ENCODE measurements around the gene NUBPL.
"Not testable (repeated sequence)": the region's sequence is repeated elsewhere in the genome, so short reads cannot be mapped to it uniquely, and the experiment has no call there.

The NUBPL gene

DNA sequence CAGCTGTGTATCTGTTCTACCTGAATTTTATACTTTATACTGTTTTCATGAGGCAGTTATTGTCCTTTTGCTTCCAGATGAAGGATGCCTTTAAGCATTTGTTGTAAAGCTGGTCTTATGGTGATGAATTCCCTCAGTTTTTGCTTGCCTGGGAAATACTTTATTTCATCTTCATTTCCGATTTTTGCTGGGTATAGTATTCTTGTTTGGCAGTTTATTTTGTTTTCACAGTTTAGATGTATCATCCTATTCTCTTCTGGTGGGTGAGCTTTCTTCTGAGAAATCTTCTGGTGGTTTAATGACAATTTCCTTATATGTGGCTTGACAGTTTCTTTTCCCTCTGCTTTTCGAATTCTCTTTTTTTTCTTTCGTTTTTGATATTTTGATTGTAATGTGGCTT lies 188.1 kb downstream of the NUBPL start:
- DNase-seq, result no peak

GRCh38 chr14:31751047-31751446 lies 189.8 kb downstream of the NUBPL start:
- not testable (repeated sequence) for DNase-seq

GRCh38 chr14:31752867-31753661 lies 191.9 kb downstream of the NUBPL start:
- no peak for DNase-seq

DNA sequence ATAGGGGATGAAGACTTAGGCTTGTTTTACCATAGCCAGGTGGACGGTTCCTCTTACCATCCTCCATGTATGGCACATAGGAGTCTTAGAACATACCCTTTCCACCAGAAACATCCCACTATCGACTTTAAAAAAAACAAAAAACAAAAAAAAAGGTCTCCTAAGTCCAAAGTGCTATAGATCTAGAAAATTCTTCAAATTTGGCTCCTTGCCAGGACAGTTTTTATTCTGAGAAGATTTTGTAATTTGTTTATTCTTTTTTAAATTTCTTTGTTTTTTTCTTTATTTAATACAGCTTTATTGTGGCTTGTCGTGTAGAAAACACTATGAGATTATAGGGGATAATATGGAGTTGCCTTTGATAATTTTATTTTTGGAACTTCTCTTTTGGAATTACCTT lies 197.7 kb downstream of the NUBPL start:
- no peak for DNase-seq

DNA sequence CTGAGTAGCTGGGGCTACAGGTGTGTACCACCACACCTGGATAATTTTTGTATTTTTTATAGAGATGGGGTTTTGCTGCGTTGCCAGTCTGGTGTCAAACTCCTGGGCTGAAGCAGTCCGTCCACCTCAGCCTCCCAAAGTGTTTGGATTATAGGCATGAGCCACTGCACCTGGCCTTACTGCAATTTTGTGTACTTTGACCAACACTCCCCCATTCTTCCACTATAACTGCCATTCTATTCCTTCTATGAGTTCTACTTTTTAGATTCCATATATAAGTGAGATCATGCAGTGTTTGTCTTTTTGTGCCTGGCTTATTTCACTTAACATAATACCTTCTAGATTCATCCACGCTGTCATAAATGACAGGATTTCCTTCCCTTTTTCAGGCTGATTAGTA lies 199.1 kb downstream of the NUBPL start:
- DNase-seq, result no peak

DNA sequence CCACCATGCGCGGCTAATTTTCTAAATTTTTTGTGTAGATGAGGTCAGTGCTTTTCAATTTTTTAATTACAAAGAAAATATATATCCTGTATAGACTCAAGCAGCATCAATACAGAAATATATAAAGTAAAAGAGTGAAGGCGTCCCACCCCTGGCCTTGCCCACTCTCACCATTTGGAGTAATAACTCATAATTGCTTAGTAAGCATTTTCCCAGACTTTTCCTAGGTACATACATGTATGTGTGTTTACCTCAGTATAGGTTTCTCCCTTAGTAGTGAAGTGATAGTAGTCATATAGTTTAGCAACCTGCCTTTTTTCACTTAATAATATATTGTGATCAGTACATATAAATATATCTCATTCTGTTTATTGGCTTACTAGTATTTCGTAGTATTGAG lies 200.1 kb downstream of the NUBPL start:
- no peak for DNase-seq

DNA sequence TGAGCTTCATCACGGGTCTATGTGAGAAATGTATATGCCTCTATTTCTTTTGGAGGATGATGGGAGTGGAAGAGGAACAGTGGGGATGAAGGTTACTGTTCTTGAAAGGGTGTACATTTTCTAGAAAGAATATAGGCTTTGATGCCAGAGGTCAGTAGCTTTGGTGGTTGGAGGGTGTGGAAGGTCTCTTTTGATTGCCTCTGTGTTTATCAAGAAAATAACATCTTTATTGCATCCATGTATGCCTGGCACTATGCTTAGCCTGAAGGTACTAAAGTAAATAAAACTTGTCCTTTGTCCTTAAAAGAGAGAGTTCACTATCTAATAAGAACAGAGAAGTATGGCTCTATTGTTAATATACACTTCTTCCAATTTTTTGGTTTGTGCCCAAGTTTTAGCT lies 201.8 kb downstream of the NUBPL start:
- DNase-seq, result no peak

- no peak for DNase-seq
Measured at GRCh38 chr14:31766315-31766892, 205.2 kb downstream of the NUBPL start.

GRCh38 chr14:31768355-31768754 lies 207.2 kb downstream of the NUBPL start:
- no peak for DNase-seq

GRCh38 chr14:31770271-31770670 lies 209.1 kb downstream of the NUBPL start:
- DNase-seq, result no peak

DNA sequence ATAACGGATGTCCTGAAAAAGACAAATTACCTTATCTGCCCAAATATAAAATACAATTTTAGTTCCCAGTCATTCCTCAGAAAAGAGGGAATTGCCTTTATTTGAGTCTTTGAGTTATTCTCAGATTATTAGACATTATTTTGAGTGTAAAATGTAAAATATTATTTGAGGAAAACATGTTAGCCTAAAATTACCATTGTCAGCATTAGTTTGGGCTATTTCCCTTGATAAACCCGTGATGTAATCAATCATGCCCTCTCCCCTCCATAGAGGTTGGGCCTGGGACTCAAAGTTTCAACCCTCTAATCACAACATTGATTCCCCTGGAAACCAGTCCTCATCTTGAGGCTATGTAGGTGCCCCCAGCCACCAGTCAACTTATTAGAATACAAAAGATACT lies 213.4 kb downstream of the NUBPL start:
- no peak for DNase-seq

DNA sequence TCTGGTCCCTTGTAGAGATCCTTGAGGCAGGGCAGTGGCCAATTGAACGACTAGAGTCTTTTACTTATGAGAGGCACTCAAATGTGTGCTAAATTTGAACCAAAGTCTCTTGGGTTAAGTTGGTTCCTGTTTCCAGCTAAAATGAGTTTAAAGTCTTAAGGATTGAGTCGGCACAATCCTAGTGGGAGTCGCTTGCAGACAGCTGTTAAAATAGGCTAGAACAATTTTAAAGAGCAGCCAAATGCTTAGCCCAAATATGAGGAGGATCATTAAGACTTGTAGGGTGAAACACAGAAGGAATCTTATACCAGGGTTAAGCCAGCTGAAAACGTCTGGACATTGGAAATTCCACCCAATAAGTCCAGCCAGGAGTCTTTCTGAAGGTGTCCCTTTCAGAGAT lies 216.1 kb downstream of the NUBPL start:
- no peak for DNase-seq

DNA sequence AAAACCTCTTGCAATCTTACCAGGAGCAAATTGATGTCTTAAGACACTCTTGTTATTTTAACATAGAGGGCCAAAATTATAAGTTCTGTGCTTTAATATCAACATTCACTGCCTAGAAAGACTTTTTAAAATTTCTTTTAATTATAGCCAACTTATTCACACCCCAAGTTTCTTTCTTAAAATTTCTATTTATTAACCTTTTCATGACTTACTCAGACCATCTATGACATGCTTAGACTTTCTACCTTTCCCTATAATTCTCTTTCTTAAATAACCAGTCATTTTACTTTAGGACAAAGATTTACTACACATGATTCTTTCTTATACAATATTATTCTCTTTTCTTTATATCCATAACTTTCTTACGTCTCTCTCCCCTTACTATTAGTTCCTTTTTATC lies 220.4 kb downstream of the NUBPL start:
- no peak for DNase-seq

- no peak for DNase-seq
Measured at GRCh38 chr14:31785574-31785973, 224.4 kb downstream of the NUBPL start.

- no peak for DNase-seq
Measured at GRCh38 chr14:31787377-31787776, 226.2 kb downstream of the NUBPL start.

GRCh38 chr14:31788340-31788739 lies 227.1 kb downstream of the NUBPL start:
- DNase-seq, result no peak

DNA sequence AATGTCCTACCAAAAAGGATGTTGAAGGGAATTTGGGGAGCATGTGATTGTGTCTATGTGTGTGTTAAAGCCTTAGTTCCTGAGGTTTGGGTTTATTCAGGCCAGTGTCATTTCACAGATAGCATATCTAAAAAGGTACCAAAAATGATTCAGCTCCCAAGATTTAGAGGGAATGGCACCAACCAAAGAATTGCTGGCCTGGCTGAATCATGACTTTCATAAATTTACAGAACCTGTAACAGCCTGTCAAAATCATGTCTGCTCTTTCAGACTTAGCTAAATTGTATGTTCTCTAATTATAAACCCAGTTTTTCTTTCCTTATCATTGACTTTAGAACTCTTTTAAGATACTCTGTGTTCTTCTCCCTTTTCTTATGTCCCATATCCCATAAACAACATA lies 231.5 kb downstream of the NUBPL start:
- no peak for DNase-seq

- not testable (repeated sequence) for DNase-seq
Measured at GRCh38 chr14:31797946-31798345, 236.7 kb downstream of the NUBPL start.

DNA sequence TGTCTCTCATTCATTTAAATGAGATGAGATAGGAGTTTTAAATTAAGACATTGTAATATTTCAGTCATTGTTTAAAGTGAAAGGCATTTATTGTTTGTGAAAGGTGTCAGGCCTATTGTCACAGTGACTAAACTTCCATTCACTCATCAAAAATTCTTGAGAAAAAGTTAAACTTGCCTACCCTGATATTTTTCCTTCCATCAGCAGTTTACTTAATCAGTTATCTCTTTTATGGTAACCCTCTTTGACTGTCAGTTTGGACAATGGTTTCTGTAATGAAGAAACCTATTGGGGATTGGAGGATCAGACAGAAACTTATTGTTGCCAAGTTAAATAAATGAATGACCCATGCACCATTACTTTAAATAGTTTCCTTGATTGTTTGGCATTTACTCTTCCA lies 241.6 kb downstream of the NUBPL start:
- no peak for DNase-seq

DNA sequence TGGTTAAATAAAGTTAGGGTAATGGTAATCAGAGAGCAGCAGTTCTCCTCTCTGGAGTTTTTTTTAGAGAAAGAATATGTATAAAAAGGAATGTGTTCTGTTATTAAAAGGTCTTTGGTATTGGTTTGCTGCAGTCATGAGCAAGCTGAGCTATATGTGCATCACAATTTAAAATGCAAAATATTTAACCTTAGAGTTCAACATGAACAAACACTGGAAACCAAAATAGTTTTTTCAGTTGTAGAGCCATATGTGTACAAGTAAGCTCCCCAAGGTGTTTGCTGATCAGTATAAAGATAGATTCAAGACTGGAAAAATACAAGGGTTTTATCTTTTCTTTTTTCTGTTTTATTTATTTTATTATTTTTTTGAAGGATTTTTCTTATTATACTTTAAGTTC lies 245.0 kb downstream of the NUBPL start:
- DNase-seq, result no peak

DNA sequence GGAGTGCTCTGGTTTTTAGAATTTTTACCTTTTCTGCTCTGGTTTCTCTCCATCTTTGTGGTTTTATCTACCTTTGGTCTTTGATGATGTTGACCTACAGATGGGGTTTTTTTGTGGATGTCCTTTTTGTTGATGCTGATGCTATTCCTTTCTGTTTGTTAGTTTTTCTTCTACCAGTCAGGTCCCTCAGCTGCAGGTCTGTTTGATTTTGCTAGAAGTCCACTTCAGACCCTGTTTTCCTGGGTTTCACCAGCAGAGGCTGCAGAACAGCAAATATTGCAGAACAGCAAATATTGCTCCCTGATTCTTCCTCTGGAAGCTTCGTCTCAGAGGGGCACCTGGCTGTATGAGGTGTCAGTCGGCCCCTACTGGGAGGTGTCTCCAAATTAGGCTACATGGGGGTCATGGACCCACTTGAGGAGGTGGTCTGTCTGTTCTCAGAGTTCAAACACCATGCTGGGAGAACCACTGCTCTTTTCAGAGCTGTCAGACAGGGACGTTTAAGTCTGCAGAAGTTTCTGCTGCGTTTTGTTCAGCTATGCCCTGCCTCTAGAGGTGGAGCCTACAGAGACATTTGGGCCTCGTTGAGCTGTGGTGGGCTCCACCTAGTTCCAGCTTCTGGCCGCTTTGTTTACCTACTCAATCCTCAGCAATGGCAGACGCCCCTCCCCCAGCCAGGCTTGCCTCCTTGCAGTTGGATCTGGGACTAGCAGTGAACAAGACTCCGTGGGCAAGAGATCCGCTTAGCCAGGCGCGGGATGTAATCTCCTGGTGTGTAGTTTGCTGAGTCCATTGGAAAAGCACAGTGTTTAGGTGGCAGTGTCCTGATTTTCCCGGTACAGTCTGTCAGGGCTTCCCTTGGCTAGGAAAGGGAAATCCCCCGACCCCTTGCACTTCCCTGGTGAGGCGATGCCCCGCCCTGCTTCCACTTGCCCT lies 250.8 kb downstream of the NUBPL start:
- not testable (repeated sequence) for DNase-seq

DNA sequence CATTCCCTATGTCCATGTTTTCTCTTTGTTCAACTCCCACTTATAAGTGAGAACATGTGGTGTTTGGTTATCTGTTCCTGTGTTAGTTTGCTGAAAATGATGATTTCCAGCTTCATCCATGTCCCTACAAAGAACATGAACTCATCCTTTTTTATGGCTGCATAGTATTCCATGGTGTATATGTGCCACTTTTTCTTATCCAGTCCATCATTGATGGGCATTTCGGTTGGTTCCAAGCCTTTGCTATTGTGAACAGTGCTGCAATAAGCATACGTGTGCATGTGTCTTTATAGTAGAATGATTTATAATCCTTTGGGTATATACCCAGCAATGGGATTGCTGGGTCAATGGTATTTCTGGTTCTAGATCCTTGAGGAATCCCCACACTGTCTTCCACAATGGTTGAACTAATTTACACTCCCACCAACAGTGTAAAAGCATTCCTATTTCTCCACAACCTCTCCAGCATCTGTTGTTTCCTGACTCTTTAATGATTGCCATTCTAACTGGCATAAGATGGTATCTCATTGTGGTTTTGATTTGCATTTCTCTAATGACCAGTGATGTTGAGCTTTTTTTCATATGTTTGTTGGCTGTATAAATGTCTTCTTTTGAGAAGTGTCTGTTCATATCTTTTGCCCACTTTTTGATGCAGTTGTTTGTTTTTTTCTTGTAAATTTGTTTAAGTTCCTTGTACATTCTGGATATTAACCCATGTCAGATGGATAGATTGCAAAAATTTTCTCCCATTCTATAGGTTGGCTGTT lies 252.7 kb downstream of the NUBPL start:
- DNase-seq, result not testable (repeated sequence)

GRCh38 chr14:31819281-31819680 lies 258.1 kb downstream of the NUBPL start:
- DNase-seq, result no peak
